Brain microvascular endothelial cell (primary cell): ENCODE measurements around the gene SLC7A7.

Experiments used
- DNase-seq: peaks from one replicate; pipeline ENCODE4 v3.0.0-alpha.2; 2020
- H3K27ac ChIP-seq: fragments of 250-450 bp; sonication (Bioruptor Pico); 2 replicates; pipeline ENCODE4 v1.5.1; 2020; ENCODE audit warnings: mild to moderate bottlenecking, moderate library complexity
- H3K27me3 ChIP-seq: fragments of 250-450 bp; sonication (Bioruptor Pico); replicated peaks from 2 replicates; pipeline ENCODE4 v1.5.1; 2020; ENCODE audit warnings: mild to moderate bottlenecking
- H3K36me3 ChIP-seq: fragments of 250-450 bp; sonication (Bioruptor Pico); replicated peaks from 2 replicates; pipeline ENCODE4 v1.5.1; 2020; ENCODE audit warnings: mild to moderate bottlenecking
- H3K4me3 ChIP-seq: 2 replicates; pipeline ENCODE4 v1.5.1; 2011; ENCODE audit warnings: low read depth, mild to moderate bottlenecking, control low read depth, low read length, moderate library complexity
- in situ Hi-C: cut with HindIII; loops from 2 replicates; pipeline ENCODE4 v1.10.0; 2017; ENCODE audit warnings: low sequenced_read_pairs, low pct_ligation_motif_present
- TF ChIP-seq, protein P1 (sequence below): IDR thresholded peaks from 2 replicates; pipeline ENCODE4 v1.5.1; 2011; ENCODE audit warnings: low read depth, mild to moderate bottlenecking, moderate library complexity, low read length, control low read depth, inconsistent platforms; ENCODE audit errors: missing control alignments

Gene SLC7A7

DNA sequence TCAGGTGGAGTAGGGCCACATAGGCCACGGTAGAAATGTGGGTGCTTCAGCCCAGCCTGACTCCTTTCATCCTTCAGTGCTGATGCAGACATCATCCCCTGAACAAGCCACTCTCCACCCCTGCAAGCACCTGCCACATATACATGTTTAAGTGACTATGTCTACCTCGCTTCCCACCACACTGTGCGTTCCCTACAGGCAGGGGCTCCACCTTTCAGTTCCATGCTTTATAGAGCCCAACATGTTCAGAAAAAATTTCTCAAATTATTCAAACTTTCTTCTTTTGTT, 11.6 kb downstream of the SLC7A7 start:
- H3K27me3 ChIP-seq: no peaks in the 10 kb centered on the region
- no peak overlapping the region for H3K4me3 ChIP-seq
- H3K27ac ChIP-seq: no peak overlapping the region
- no peak for DNase-seq
- no peaks in the 10 kb centered on the region for H3K36me3 ChIP-seq
- in situ Hi-C loops: no loop called here
- TF ChIP-seq, protein P1, sequence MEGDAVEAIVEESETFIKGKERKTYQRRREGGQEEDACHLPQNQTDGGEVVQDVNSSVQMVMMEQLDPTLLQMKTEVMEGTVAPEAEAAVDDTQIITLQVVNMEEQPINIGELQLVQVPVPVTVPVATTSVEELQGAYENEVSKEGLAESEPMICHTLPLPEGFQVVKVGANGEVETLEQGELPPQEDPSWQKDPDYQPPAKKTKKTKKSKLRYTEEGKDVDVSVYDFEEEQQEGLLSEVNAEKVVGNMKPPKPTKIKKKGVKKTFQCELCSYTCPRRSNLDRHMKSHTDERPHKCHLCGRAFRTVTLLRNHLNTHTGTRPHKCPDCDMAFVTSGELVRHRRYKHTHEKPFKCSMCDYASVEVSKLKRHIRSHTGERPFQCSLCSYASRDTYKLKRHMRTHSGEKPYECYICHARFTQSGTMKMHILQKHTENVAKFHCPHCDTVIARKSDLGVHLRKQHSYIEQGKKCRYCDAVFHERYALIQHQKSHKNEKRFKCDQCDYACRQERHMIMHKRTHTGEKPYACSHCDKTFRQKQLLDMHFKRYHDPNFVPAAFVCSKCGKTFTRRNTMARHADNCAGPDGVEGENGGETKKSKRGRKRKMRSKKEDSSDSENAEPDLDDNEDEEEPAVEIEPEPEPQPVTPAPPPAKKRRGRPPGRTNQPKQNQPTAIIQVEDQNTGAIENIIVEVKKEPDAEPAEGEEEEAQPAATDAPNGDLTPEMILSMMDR: no peak

DNA sequence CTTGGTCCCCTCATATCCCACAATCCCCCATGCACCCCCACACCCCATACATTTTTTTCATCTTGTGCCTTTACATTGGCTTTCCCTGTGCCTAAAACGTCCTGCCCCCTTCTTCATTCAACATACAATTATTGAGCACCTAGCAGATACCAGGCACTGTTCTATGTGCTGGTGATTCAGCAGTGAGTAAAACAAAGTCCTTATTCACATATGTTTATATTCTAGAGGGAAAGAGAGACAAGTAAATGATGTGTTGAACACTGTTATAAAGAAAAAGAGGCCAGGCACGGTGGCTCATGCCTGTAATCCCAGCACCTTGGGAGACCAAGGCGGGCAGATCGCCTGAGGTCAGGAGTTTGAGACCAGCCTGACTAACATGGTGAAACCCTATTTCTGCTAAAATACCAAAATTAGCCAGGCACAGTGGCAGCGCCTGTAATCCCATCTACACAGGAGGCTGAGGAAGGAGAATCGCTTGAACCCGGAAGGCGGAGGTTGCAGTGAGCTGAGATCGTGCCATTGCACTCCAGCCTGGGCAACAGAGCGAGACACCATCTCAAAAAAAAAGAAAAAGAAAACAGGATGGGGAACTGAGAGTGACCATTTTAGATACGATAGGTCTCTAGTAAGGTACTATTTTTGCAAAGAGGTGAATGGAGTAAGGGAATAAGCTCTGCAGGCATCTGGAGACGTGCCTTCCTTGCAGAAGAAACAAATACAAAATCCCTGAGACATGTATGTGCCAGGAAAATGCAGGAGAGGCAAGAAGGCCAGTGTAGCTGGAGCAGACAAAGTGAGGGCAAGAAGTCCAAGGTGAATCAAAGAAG, 12.2 kb downstream of the SLC7A7 start:
- DNase-seq: no peak
- TF ChIP-seq, protein P1: no peak
- Histone ChIP-seq H3K27me3 (no peaks in the 10 kb centered on the region), H3K36me3 (no peaks in the 10 kb centered on the region), H3K4me3 (no peak overlapping the region), H3K27ac (no peak overlapping the region)
- in situ Hi-C loops: no loop called here

DNA sequence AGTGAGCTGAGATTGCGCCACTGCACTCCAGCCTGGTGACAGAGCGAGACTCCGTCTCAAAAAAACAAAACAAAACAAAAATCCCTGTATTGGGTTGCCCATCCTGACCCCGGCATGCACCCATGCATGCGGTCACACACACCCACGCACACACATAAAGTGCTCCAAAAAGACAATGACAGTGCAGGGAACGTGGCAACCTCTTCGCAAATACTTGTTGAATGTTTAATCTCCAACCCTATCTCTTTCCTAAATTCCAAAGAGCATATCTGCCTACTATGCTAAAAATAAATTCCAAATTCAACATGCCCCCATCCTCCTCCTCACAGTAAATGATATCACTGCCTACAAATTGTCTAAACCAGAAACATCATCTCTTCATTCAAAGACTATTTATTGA, 13.5 kb downstream of the SLC7A7 start:
- in situ Hi-C loops: no loop called here
- Histone ChIP-seq H3K4me3 (no peak overlapping the region), H3K36me3 (no peaks in the 10 kb centered on the region), H3K27ac (no peak overlapping the region), H3K27me3 (no peaks in the 10 kb centered on the region)
- DNase-seq: no peak
- TF ChIP-seq, protein P1: no peak

DNA sequence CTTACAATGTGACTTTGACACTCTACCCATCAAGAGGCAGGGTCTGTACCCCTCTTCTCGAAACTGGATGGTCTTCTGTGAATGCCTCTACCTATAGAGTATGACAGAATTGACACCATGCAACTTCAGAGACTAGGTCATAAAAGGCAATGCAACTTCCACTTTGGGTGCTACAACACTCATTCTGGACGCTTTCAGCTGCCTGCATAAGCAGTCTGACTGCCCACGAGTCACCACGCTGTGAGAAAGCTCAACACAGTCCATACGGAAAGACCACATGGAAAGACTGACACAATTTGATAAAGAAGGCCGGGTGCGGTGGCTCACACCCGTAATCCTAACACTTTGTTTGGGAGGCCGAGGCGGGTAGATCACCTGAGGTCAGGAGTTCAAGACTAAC, 14.9 kb downstream of the SLC7A7 start:
- Histone ChIP-seq H3K36me3 (no peaks in the 10 kb centered on the region), H3K27me3 (no peaks in the 10 kb centered on the region), H3K4me3 (no peak overlapping the region), H3K27ac (no peak overlapping the region)
- TF ChIP-seq, protein P1: no peak
- in situ Hi-C loops: no loop called here
- DNase-seq: no peak

DNA sequence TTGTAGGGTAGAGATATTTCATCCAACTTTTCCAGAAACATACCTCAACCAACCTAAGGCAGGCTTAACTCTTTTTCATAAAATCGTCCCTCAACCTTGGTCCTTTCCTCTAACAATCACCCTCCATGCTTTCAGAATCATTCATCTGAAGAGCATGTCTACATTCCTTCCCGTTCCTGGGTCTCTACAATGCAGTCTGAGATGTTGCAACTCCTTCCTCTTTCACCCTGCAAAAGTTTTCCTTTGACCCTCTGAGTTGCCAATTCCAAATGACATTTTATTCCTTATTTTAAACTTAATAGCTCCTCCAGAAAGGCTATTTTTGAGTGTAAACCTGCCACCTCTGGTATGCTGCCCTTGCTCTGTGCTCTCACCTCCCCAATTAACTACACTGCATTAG, 16.7 kb downstream of the SLC7A7 start:
- Histone ChIP-seq H3K27ac (no peak overlapping the region), H3K27me3 (no peaks in the 10 kb centered on the region), H3K4me3 (no peak overlapping the region), H3K36me3 (no peaks in the 10 kb centered on the region)
- TF ChIP-seq, protein P1: no peak
- DNase-seq: no peak
- in situ Hi-C loops: no loop called here
